PFSK-1 (cell line): ENCODE results near the gene SLC6A9.

Source experiments
- FOXP2 ChIP-seq: optimal IDR thresholded peaks from 2 replicates; pipeline ENCODE3; 2011; ENCODE audit warnings: borderline replicate concordance, control low read depth, inconsistent platforms; ENCODE audit not compliant: insufficient read depth; ENCODE audit errors: extremely low read length, extremely low read depth
- POLR2AphosphoS5 ChIP-seq: IDR thresholded peaks from 2 replicates; pipeline ENCODE4 v1.6.1; 2012; ENCODE audit warnings: low read depth, mild to moderate bottlenecking, control low read depth, low read length, moderate library complexity
- SIN3A ChIP-seq: IDR thresholded peaks from 2 replicates; pipeline ENCODE4 v1.6.1; 2012; ENCODE audit warnings: mild to moderate bottlenecking, low read length, moderate library complexity, borderline replicate concordance; ENCODE audit not compliant: insufficient read depth
- TAF1 ChIP-seq: IDR thresholded peaks from 2 replicates; pipeline ENCODE4 v1.6.1; 2012; ENCODE audit warnings: low read length, control low read depth, borderline replicate concordance; ENCODE audit not compliant: insufficient read depth
- TF ChIP-seq, protein P1 (sequence below), 2 experiments: IDR thresholded peaks; 2 replicates each; pipeline versions ENCODE4 v1.6.1 to v1.8.0; 2011 to 2012; ENCODE audit warnings: low read depth in 2 of 2, low read length in 2 of 2, control low read depth in 1 of 2, inconsistent platforms in 1 of 2, mild to moderate bottlenecking in 1 of 2, moderate library complexity in 1 of 2; ENCODE audit not compliant: insufficient read depth in 1 of 2

DNA sequence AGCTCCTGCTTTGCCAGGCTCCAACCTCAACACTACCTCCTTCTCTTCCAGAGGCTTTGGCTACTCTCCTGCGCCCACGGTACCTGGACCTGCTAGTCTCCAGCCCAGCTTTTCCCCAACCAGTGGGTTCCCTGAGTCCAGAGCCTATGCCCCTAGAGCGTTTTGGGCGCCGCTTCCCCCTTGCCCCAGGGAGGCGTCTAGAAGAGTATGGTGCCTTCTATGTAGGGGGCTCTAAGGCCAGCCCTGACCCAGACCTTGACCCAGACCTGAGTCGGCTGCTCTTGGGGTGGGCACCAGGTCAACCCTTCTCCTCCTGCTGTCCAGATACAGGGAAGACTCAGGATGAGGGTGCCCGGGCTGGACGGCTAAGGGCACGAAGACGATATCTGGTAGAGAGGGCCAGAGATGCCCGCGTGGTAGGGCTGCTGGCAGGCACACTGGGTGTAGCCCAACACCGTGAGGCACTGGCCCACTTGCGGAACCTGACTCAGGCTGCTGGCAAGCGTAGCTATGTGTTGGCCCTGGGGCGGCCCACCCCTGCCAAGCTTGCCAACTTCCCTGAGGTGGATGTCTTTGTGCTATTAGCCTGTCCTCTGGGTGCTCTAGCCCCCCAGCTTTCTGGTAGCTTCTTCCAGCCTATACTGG, 59.8 kb downstream of the SLC6A9 start:
- no peak for TF ChIP-seq FOXP2
- TF ChIP-seq, protein P1, sequence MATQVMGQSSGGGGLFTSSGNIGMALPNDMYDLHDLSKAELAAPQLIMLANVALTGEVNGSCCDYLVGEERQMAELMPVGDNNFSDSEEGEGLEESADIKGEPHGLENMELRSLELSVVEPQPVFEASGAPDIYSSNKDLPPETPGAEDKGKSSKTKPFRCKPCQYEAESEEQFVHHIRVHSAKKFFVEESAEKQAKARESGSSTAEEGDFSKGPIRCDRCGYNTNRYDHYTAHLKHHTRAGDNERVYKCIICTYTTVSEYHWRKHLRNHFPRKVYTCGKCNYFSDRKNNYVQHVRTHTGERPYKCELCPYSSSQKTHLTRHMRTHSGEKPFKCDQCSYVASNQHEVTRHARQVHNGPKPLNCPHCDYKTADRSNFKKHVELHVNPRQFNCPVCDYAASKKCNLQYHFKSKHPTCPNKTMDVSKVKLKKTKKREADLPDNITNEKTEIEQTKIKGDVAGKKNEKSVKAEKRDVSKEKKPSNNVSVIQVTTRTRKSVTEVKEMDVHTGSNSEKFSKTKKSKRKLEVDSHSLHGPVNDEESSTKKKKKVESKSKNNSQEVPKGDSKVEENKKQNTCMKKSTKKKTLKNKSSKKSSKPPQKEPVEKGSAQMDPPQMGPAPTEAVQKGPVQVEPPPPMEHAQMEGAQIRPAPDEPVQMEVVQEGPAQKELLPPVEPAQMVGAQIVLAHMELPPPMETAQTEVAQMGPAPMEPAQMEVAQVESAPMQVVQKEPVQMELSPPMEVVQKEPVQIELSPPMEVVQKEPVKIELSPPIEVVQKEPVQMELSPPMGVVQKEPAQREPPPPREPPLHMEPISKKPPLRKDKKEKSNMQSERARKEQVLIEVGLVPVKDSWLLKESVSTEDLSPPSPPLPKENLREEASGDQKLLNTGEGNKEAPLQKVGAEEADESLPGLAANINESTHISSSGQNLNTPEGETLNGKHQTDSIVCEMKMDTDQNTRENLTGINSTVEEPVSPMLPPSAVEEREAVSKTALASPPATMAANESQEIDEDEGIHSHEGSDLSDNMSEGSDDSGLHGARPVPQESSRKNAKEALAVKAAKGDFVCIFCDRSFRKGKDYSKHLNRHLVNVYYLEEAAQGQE (IDR thresholded peaks at IDR 0.05; ENCODE audit: insufficient read depth in 1 of 2, low read depth in 2 of 2, low read length in 2 of 2): no peak
- no peak for TF ChIP-seq POLR2AphosphoS5
- no peak for TF ChIP-seq TAF1
- no peak for TF ChIP-seq SIN3A
